DOHH2 (cell line): ENCODE measurements around the gene ANTXR1.

Source experiments
- H3F3A ChIP-seq: fragments of 200-600 bp; sonication (generic), shearing (Covaris generic); 2 replicates; pipeline ENCODE4 v1.6.0; 2016; ENCODE audit warnings: antibody characterized with exemption, mild to moderate bottlenecking; ENCODE audit not compliant: control insufficient read depth, insufficient read depth
- H3K27ac ChIP-seq: fragments of 200-600 bp; sonication (generic); 2 replicates; pipeline ENCODE4 v1.5.1; 2014; ENCODE audit warnings: low read depth, mild to moderate bottlenecking, low read length, moderate library complexity
- H3K27me3 ChIP-seq: fragments of 200-600 bp; sonication (generic); 2 replicates; pipeline ENCODE4 v1.6.1; 2014; ENCODE audit warnings: mild to moderate bottlenecking, low read length, mixed read lengths; ENCODE audit not compliant: control insufficient read depth
- H3K36me3 ChIP-seq: fragments of 200-600 bp; sonication (generic); 2 replicates; pipeline ENCODE4 v1.6.1; 2014; ENCODE audit warnings: mild to moderate bottlenecking, low read length, moderate library complexity, mixed read lengths; ENCODE audit not compliant: control insufficient read depth
- H3K4me1 ChIP-seq: fragments of 200-600 bp; sonication (generic); 2 replicates; pipeline ENCODE4 v1.6.1; 2014; ENCODE audit warnings: mild to moderate bottlenecking, low read length, mixed read lengths; ENCODE audit not compliant: control insufficient read depth
- H3K4me2 ChIP-seq: fragments of 200-600 bp; sonication (generic); 2 replicates; pipeline ENCODE4 v1.6.0; 2014; ENCODE audit warnings: mild to moderate bottlenecking, low read length, moderate library complexity
- H3K4me3 ChIP-seq: fragments of 200-600 bp; sonication (generic); 2 replicates; pipeline ENCODE4 v1.5.1; 2014; ENCODE audit warnings: mild to moderate bottlenecking, low read length, mixed read lengths
- H3K79me2 ChIP-seq: fragments of 200-600 bp; sonication (generic); 2 replicates; pipeline ENCODE4 v1.6.1; 2014; ENCODE audit warnings: mild to moderate bottlenecking, low read length, mixed read lengths; ENCODE audit not compliant: control insufficient read depth
- H3K9me2 ChIP-seq: fragments of 200-600 bp; sonication (generic); replicated peaks from 2 replicates; pipeline ENCODE4 v1.6.1; 2014; ENCODE audit warnings: mild to moderate bottlenecking, low read length, mixed read lengths; ENCODE audit not compliant: control insufficient read depth
- H3K9me3 ChIP-seq: fragments of 200-600 bp; sonication (generic); 2 replicates; pipeline ENCODE4 v1.6.1; 2014; ENCODE audit warnings: antibody characterized with exemption, low read length, mixed read lengths; ENCODE audit not compliant: control insufficient read depth, insufficient read depth
- H4K20me1 ChIP-seq: fragments of 200-600 bp; sonication (generic); 2 replicates; pipeline ENCODE4 v1.6.0; 2014; ENCODE audit warnings: low read depth, mild to moderate bottlenecking, antibody characterized with exemption, low read length, moderate library complexity; ENCODE audit not compliant: control insufficient read depth, insufficient read depth
- EZH2phosphoT487 ChIP-seq: fragments of 200-600 bp; sonication (generic); IDR thresholded peaks from 2 replicates; pipeline ENCODE4 v1.6.1; 2017; ENCODE audit warnings: borderline replicate concordance, mild to moderate bottlenecking, antibody characterized with exemption, low read length, moderate library complexity, mixed read lengths
- TF ChIP-seq, protein P1 (sequence below): fragments of 200-600 bp; sonication (generic); IDR thresholded peaks from one replicate; pipeline ENCODE4 v1.5.1; 2014; ENCODE audit warnings: antibody characterized with exemption, mild to moderate bottlenecking, low read depth, low read length; ENCODE audit not compliant: poor library complexity, severe bottlenecking

The ANTXR1 gene

DNA sequence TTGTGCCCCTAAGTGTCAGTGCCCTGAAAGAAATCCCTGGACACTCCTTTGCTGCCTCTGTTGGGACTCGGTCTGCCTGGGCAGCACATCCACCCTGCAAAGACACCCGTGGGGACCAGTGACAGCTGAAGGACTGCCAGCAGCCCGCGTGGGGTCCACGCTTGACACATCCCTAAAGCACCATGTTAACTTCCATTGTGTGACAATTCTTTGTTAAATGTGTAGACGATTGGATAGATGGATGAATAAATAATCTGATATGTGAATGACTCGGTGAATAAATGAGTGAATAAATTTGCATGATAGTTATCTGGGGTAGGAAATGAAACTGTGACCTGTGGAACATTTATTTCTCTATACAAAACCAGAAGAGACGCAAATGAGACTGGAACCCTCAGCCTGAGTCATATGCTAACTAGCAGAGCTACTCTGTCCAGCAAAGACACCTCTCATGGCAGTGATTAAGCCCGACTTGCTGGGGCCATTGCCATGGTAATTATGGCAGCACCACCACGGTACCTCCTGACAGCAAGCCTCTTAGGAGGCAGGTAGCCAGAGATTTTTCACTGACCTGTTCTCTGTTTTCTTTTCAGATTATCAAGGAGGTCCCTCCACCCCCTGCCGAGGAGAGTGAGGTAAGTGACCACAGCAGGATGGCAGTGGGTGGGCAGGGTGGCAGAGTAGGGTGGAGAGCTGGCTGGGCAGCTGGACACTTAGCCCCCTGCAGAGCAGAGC lies 156.8 kb downstream of the ANTXR1 start:
- Histone ChIP-seq H3K27ac (no peak overlapping the region), H3K36me3 (no peaks in the 10 kb centered on the region), H3K9me2 (no peaks in the 10 kb centered on the region), H3K9me3 (no peaks in the 10 kb centered on the region), H3K4me2 (no peak overlapping the region), H3F3A (no peaks in the 10 kb centered on the region), H3K4me1 (no peaks in the 10 kb centered on the region), H3K27me3 (no peaks in the 10 kb centered on the region), H3K79me2 (no peaks in the 10 kb centered on the region), H3K4me3 (no peak overlapping the region), H4K20me1 (no peaks in the 10 kb centered on the region)
- TF ChIP-seq, protein P1, sequence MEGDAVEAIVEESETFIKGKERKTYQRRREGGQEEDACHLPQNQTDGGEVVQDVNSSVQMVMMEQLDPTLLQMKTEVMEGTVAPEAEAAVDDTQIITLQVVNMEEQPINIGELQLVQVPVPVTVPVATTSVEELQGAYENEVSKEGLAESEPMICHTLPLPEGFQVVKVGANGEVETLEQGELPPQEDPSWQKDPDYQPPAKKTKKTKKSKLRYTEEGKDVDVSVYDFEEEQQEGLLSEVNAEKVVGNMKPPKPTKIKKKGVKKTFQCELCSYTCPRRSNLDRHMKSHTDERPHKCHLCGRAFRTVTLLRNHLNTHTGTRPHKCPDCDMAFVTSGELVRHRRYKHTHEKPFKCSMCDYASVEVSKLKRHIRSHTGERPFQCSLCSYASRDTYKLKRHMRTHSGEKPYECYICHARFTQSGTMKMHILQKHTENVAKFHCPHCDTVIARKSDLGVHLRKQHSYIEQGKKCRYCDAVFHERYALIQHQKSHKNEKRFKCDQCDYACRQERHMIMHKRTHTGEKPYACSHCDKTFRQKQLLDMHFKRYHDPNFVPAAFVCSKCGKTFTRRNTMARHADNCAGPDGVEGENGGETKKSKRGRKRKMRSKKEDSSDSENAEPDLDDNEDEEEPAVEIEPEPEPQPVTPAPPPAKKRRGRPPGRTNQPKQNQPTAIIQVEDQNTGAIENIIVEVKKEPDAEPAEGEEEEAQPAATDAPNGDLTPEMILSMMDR = no peak
- TF ChIP-seq EZH2phosphoT487 = no peak

DNA sequence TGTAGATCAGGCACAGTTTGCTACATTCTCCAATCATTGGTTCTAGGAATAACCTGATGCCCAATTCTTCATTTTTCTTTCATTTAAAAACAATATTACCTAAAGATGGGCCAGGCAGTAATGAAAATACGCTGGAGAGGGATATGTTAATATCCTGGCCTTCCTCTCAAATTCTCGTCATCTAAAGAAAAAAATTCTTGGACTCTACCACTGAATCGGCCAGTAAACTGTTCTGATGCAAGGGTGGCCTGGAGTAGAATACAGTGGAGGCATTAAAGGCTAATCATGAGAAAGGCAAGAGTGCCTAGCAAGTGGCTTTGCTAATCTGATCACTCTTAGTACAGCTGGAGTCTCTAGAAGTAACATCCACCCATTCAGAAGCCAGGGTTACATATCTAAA lies 157.7 kb downstream of the ANTXR1 start:
- Histone ChIP-seq H3K9me3 (no peaks in the 10 kb centered on the region), H4K20me1 (no peaks in the 10 kb centered on the region), H3K27me3 (no peaks in the 10 kb centered on the region), H3F3A (no peaks in the 10 kb centered on the region), H3K4me3 (no peak overlapping the region), H3K4me1 (no peaks in the 10 kb centered on the region), H3K36me3 (no peaks in the 10 kb centered on the region), H3K27ac (no peak overlapping the region), H3K9me2 (no peaks in the 10 kb centered on the region), H3K79me2 (no peaks in the 10 kb centered on the region), H3K4me2 (no peak overlapping the region)
- TF ChIP-seq EZH2phosphoT487 = no peak
- TF ChIP-seq, protein P1 = no peak

DNA sequence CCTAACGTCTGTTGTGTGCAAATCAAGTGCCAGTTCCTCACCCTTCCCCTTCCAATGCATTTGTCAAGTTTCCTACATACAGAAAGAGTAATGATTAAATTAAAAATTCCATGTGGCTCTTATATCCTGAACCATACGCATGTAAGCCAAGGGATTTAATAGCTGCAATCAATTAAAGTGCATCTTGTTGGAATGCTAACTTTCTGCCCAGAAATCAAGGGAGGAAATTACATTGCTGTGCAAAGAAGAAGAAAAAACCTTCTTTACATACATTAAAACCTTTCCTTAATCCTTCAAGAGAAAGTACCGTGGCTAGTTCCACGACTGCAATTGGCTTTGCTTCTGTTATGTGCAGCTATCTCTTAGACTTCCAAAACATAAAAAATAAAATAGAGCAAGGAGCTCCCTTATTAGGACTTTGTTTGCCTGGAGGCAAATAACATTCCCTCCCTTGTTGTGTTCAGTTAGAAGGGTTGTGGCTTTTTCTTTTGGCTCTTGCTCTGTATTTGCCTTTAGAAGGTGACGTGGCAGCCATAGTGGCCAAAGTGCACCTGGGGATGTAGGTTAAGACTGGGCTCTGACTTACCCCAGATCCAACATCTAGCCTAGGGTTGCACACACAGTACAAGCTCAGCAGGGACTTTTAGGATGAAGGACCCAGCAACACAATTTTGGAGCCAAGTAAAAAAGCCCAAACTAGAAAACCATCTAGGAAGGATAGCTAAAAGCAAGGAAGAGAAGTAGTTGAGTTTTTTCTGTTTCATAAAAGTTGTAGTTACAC lies 158.3 kb downstream of the ANTXR1 start:
- H3K4me1 ChIP-seq = no peaks in the 10 kb centered on the region

More for the DNA sequence above, 158.3 kb downstream of the ANTXR1 start:
- TF ChIP-seq EZH2phosphoT487 = no peak
- TF ChIP-seq, protein P1 = no peak
- H3K27me3 ChIP-seq = no peaks in the 10 kb centered on the region
- H3F3A ChIP-seq = no peaks in the 10 kb centered on the region
- H3K27ac ChIP-seq = no peak overlapping the region
- H3K4me3 ChIP-seq = no peak overlapping the region
- no peaks in the 10 kb centered on the region for H3K9me3 ChIP-seq
- no peaks in the 10 kb centered on the region for H3K9me2 ChIP-seq
- no peaks in the 10 kb centered on the region for H4K20me1 ChIP-seq
- no peaks in the 10 kb centered on the region for H3K36me3 ChIP-seq
- H3K79me2 ChIP-seq = no peaks in the 10 kb centered on the region
- no peak overlapping the region for H3K4me2 ChIP-seq
